ENCODE results near the gene CAMK1D.
A peak's percentile ranks its signal among the peaks of the same experiment; 100 is the strongest.

CAMK1D gene

GRCh38 chr10:12772797-12773587, 423.6 kb downstream of the CAMK1D start:
- no peak for DNase-seq (ENCODE audit: low read depth)
- H3K4me3 ChIP-seq (ENCODE audit: low read depth, low read length), result no peak overlapping the region
- TF ChIP-seq MAX (IDR thresholded peaks at IDR 0.05; ENCODE audit: low read depth, low read length), result no peak
- TF ChIP-seq MYC (IDR thresholded peaks at IDR 0.05; ENCODE audit: low read depth, low read length), result no peak
- no peak for TF ChIP-seq POLR2A (IDR thresholded peaks at IDR 0.05; ENCODE audit: extremely low read depth, insufficient read length)
- no peak for TF ChIP-seq CTCF (IDR thresholded peaks at IDR 0.05; ENCODE audit: low read depth, low read length)

GRCh38 chr10:12774204-12774894, 425.0 kb downstream of the CAMK1D start:
- TF ChIP-seq MYC (IDR thresholded peaks at IDR 0.05; ENCODE audit: low read depth, low read length) (no peak), CTCF (IDR thresholded peaks at IDR 0.05; ENCODE audit: low read depth, low read length) (no peak), POLR2A (IDR thresholded peaks at IDR 0.05; ENCODE audit: extremely low read depth, insufficient read length) (no peak), MAX (IDR thresholded peaks at IDR 0.05; ENCODE audit: low read depth, low read length) (no peak)
- DNase-seq (ENCODE audit: low read depth), result no peak
- H3K4me3 ChIP-seq (ENCODE audit: low read depth, low read length), result no peak overlapping the region

GRCh38 chr10:12777840-12778585, 428.7 kb downstream of the CAMK1D start:
- TF ChIP-seq MAX (IDR thresholded peaks at IDR 0.05; ENCODE audit: low read depth, low read length) (no peak), MYC (IDR thresholded peaks at IDR 0.05; ENCODE audit: low read depth, low read length) (no peak), CTCF (IDR thresholded peaks at IDR 0.05; ENCODE audit: low read depth, low read length) (no peak), POLR2A (IDR thresholded peaks at IDR 0.05; ENCODE audit: extremely low read depth, insufficient read length) (no peak)
- no peak overlapping the region for H3K4me3 ChIP-seq (ENCODE audit: low read depth, low read length)
- DNase-seq (ENCODE audit: low read depth), result no peak

GRCh38 chr10:12780634-12781601, 431.6 kb downstream of the CAMK1D start:
- DNase-seq (ENCODE audit: low read depth), result peak; percentile 2

More at GRCh38 chr10:12780634-12781601, 431.6 kb downstream of the CAMK1D start:
- H3K4me3 ChIP-seq (ENCODE audit: low read depth, low read length), result no peak overlapping the region
- TF ChIP-seq POLR2A (IDR thresholded peaks at IDR 0.05; ENCODE audit: extremely low read depth, insufficient read length), result no peak
- TF ChIP-seq MYC (IDR thresholded peaks at IDR 0.05; ENCODE audit: low read depth, low read length), result no peak
- TF ChIP-seq CTCF (IDR thresholded peaks at IDR 0.05; ENCODE audit: low read depth, low read length), result no peak
- TF ChIP-seq MAX (IDR thresholded peaks at IDR 0.05; ENCODE audit: low read depth, low read length), result no peak

Data from NB4 (cell line).